Lung (tissue), 12 donors: ENCODE data around the gene PHETA1. TPM values are rescaled to one million over a fixed set of nuclear protein-coding genes. Genes with fewer than 3 reads are reported as not detected.

Experiments
- ATAC-seq: fragments of 200-7000 bp; cut with Tn5 transposase; one replicate; pipeline ENCODE4 v1.9.1; 2020; ENCODE audit warnings: moderate number of reproducible peaks; ENCODE audit not compliant: insufficient read depth, low FRiP score
- DNase-seq, 3 donors: peaks; one replicate each; pipeline ENCODE4 v3.0.0-alpha.2; 2013 to 2017
- H3K27ac ChIP-seq, 2 donors: one replicate each; pipeline ENCODE4 v1.5.1; 2013; ENCODE audit warnings: mild to moderate bottlenecking in 2 of 2, moderate library complexity in 2 of 2, control low read depth in 1 of 2, inconsistent platforms in 1 of 2, low read depth in 1 of 2, low read length in 1 of 2
- H3K27me3 ChIP-seq, 3 donors: one replicate each; pipeline ENCODE4 v1.5.1; 2013; ENCODE audit warnings: low read length in 2 of 3; ENCODE audit not compliant: control insufficient read depth in 3 of 3, insufficient read depth in 3 of 3
- H3K36me3 ChIP-seq, 4 donors: one replicate each; pipeline ENCODE4 v1.5.1; 2013; ENCODE audit warnings: low read length in 4 of 4, mild to moderate bottlenecking in 1 of 4, moderate library complexity in 1 of 4; ENCODE audit not compliant: control insufficient read depth in 4 of 4, insufficient read depth in 4 of 4
- H3K4me1 ChIP-seq, 5 donors: one replicate each; pipeline ENCODE4 v1.5.1; 2013; ENCODE audit warnings: low read length in 5 of 5, mild to moderate bottlenecking in 2 of 5, moderate library complexity in 1 of 5; ENCODE audit not compliant: control insufficient read depth in 5 of 5, insufficient read depth in 5 of 5
- H3K4me3 ChIP-seq: one replicate; pipeline ENCODE4 v1.5.1; 2013; ENCODE audit warnings: mild to moderate bottlenecking, control low read depth, moderate library complexity
- H3K9ac ChIP-seq, 2 donors: one replicate each; pipeline ENCODE4 v1.5.1; 2013; ENCODE audit warnings: low read length in 2 of 2, control low read depth in 1 of 2; ENCODE audit not compliant: insufficient read depth in 1 of 2
- H3K9me3 ChIP-seq, 4 donors: one replicate each; pipeline ENCODE4 v1.5.1; 2013; ENCODE audit warnings: low read length in 3 of 4, mild to moderate bottlenecking in 1 of 4, moderate library complexity in 1 of 4; ENCODE audit not compliant: control insufficient read depth in 4 of 4, insufficient read depth in 3 of 4
- CTCF ChIP-seq: IDR thresholded peaks from 2 replicates; pipeline ENCODE4 v1.5.1; 2012; ENCODE audit warnings: mild to moderate bottlenecking; ENCODE audit errors: control extremely low read depth, extremely low read depth
- WGBS, 2 donors: extraction: QIAGEN DNeasy Blood & Tissue Kit; methylation state at CpG; one replicate each; pipeline ENCODE4 v1.1.7; 2013; 5-methylcytosine and 5-hydroxymethylcytosine counted together
- polyA plus RNA-seq, 2 donors: library from polyadenylated mRNA; stranded (reverse); fragments of 200-250 nt; gene quantifications; one replicate each; pipeline ENCODE4 v1.2.1, GENCODE V29; 2013
- total RNA-seq, 2 donors: library from RNA; depleted of rRNA in 1 of 2; stranded (reverse); fragments of >200 nt in 1 of 2; gene quantifications; one replicate each; pipeline ENCODE4 v1.2.1, GENCODE V29; 2014 to 2021
- donor health status: control.
- donor health status: control.
- donor health status: Bipolar disorder and iron deficiency.
- donor health status: healthy.
- donor health status: DM: yes; HTN: yes; CAD: no.

PHETA1 gene
- total and polyA plus RNA-seq, 4 donors = 3.1 to 15.4 (median 13.2) TPM

- H3K27me3 ChIP-seq = no peaks in the 10 kb centered on the region
- TF ChIP-seq CTCF = no peak
- H3K27ac ChIP-seq = no peak overlapping the region
- H3K4me1 ChIP-seq = no peaks in the 10 kb centered on the region
- DNase-seq = no peak
- H3K4me3 ChIP-seq = no peak overlapping the region
- 73 to 83% methylated on average over 5 of the region's 5 CpGs for WGBS, 2 donors
- no peaks in the 10 kb centered on the region for H3K36me3 ChIP-seq
- ATAC-seq = no peak
- H3K9me3 ChIP-seq = peaks cover 0 to 6% (median 2%) of the 10 kb centered on the region in 4 donors
- no peak overlapping the region for H3K9ac ChIP-seq
Measured at GRCh38 chr12:111353603-111354295, 15.1 kb downstream of the PHETA1 start.

GRCh38 chr12:111353026-111353425, 15.9 kb downstream of the PHETA1 start:
- DNase-seq (no peak), ATAC-seq (no peak)
- 83 to 89% methylated on average over 7 of the region's 7 CpGs for WGBS, 2 donors
- Histone ChIP-seq H3K27ac (no peak overlapping the region), H3K9ac (no peak overlapping the region), H3K4me1 (no peaks in the 10 kb centered on the region), H3K9me3 (peaks cover 0 to 10% (median 4%) of the 10 kb centered on the region in 4 donors), H3K4me3 (no peak overlapping the region), H3K27me3 (no peaks in the 10 kb centered on the region), H3K36me3 (no peaks in the 10 kb centered on the region)
- no peak for TF ChIP-seq CTCF

- H3K9me3 ChIP-seq = peaks cover 0 to 15% (median 4%) of the 10 kb centered on the region in 4 donors
- H3K4me1 ChIP-seq = no peaks in the 10 kb centered on the region
- ATAC-seq = no peak
- TF ChIP-seq CTCF = no peak
- no peaks in the 10 kb centered on the region for H3K27me3 ChIP-seq
- no peak overlapping the region for H3K9ac ChIP-seq
- no peaks in the 10 kb centered on the region for H3K36me3 ChIP-seq
- no peak overlapping the region for H3K27ac ChIP-seq
- no peak overlapping the region for H3K4me3 ChIP-seq
- 79 to 81% methylated on average over 9 of the region's 9 CpGs for WGBS, 2 donors
- no peak for DNase-seq
Measured at GRCh38 chr12:111352296-111352993, 16.4 kb downstream of the PHETA1 start.
